Neural cell (in vitro differentiated cells): ENCODE data around the gene CLSTN2.

Experiments
- CTCF ChIP-seq: fragments of 450-650 bp; IDR thresholded peaks from 2 replicates; pipeline ENCODE4 v1.5.1; 2014; ENCODE audit warnings: antibody characterized with exemption, mild to moderate bottlenecking, moderate library complexity; ENCODE audit not compliant: poor library complexity, severe bottlenecking
- EP300 ChIP-seq: fragments of 450-650 bp; conservative IDR thresholded peaks from 2 replicates; pipeline ENCODE4 v1.6.1; 2014; ENCODE audit warnings: antibody characterized with exemption, mild to moderate bottlenecking, moderate library complexity; ENCODE audit not compliant: poor library complexity, severe bottlenecking
- EZH2 ChIP-seq: fragments of 200-600, 300-800 bp; shearing (Covaris generic), sonication (generic); IDR thresholded peaks from 2 replicates; pipeline ENCODE4 v1.6.1; 2014; ENCODE audit warnings: antibody characterized with exemption, low read length, borderline replicate concordance, mild to moderate bottlenecking; ENCODE audit not compliant: insufficient read depth, poor library complexity, severe bottlenecking

- TF ChIP-seq CTCF (no peak), EZH2 (no peak), EP300 (no peak)
Observed at GRCh38 chr3:140580746-140581145, 645.8 kb downstream of the CLSTN2 start.
